ENCODE measurements around the gene MXD4.
"Not testable (repeated sequence)": the region's sequence is repeated elsewhere in the genome, so short reads cannot be mapped to it uniquely, and the experiment has no call there.

MXD4 gene

GRCh38 chr4:2275546-2276251, 13.8 kb upstream of the MXD4 start:
- no peak for DNase-seq (ENCODE audit: low spot score)

DNA sequence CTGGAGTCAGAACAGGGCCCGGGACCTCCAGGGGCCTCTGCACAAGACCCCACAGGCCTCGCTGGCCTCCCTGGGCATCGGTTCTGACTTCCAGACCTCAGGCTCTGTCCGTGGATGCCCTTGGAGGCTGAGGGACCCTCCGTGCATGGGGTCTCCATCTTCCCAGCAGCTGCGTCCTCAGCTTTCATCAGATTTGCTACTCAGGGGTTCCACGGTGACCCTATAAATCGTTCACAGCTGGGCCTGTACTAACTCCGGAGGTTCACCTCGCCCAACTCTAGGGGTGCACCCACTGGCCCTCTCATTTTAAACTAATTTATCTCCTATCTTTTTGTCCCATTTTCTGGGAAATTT, 13.1 kb upstream of the MXD4 start:
- DNase-seq (ENCODE audit: low spot score), result not testable (repeated sequence)

DNA sequence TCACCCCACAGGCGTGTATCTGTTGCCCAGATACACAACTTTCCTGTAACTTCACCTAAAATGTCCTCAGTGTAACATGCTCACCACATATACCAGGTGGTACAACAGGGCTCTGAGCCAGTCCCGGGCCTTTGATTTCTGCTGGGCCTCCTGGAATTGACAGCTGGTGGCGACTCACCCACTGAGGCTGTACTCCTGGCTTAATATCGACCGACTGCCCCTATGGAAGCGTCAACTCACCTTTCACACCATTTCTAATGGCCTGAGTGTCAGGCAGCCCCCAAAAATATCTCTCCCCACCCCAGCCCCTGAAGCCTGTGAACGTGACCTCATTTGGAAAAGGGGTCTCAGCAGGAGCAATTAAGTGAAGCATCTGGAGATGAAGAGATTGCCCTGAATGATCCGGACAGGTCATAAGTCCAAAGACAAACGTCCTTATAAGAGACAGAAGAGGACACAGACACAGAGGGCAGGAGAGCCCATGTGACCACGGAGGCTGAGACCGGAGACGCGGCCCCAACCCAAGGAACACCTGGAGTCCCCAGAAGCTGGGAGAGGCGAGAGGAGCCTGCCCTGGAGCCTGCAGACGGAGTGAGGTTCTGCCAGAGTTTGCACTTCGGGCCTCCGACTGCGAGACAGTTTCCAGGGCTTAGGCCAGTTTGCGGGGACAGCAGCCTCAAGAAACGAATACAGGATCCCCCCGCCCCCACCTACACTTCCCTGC, 12.6 kb upstream of the MXD4 start:
- no peak for DNase-seq (ENCODE audit: low spot score)

DNA sequence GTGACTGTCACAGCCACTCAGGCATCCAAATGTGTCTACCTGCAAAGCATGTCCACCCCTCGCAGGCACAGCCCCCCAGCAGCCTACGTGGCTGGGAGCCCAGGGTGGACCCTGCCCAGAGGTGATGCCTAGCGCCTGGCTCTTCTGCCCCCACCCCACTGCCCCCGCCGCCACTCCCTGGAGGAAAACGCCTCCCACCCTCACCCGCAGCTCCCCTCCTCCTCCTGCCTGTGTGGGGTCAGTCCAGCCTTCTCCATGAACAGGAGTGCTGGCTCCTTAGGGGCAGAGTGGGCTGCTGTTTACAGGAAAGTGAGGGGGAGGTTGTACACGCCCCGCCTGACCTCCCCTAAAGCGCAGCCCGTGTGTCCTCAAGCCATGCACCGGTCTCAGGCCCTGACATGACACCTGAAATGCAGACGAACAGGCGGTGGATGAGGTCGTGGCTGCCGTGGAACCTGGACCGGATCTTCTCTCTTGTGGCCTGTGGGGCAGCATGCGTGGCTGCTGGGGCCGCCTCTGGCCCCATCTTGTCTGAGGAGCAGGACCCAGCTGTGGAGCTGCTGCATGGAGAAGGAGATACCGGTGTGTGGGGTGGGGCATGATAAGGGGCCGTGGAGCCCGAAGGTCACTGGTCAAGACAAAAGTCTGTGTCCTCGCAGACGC, 11.9 kb upstream of the MXD4 start:
- no peak for DNase-seq (ENCODE audit: low spot score)

GRCh38 chr4:2273221-2273620, 11.3 kb upstream of the MXD4 start:
- DNase-seq (ENCODE audit: low spot score), result no peak

DNA sequence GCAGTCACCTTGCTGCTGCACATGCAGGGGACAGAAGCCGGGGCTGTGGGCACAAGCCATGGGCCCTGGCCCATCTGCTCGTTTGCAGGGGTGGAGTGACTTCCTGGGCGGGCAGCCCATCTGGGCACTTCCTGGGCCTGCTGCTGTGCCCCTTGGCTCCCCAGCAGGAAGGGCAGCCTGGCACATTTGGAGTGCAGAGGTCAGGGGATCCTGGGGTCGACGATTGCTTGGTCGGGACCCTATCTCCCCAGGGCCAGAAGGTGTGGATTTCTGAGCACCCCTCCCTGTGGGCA, 10.9 kb upstream of the MXD4 start:
- DNase-seq (ENCODE audit: low spot score), result no peak

- DNase-seq (ENCODE audit: low spot score), result no peak
Observed at GRCh38 chr4:2272026-2272827, 10.3 kb upstream of the MXD4 start.

DNA sequence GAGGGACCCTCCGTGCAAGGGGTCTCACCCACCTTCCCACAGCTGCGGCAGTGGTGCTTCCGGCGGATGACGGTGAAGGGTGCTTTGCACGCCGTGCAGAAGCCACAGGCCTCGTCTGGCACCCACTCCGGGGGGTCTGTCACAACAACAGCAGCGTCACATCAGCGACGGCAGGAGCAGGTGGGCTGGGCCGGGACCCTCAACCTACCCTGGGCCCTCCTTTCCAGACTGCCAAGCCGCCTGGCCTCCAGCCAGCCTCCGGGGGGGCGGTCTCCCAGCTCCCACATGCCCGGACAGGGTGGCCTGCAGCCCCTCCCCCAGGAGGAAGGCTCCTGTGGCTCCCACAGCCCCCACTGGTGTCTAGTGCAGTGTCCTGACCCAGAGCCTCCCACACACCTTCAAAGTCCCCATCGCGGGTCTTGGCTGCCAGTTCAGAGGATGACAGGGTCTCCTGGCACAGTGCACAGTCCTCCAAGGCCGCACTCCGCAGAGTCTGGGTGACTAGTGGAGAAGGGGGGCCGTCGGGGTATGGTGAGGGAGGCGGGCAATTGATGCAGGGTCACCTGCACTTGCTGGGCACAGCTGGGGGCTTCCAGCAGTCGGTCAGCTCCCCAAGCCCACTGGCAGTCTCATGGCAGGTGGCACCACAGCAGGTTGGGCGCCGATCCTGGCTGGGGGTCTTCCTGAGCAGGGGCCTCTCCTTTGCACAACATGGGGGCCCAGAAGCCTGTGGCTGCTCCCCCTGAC, 9.5 kb upstream of the MXD4 start:
- DNase-seq (ENCODE audit: low spot score), result no peak

DNA sequence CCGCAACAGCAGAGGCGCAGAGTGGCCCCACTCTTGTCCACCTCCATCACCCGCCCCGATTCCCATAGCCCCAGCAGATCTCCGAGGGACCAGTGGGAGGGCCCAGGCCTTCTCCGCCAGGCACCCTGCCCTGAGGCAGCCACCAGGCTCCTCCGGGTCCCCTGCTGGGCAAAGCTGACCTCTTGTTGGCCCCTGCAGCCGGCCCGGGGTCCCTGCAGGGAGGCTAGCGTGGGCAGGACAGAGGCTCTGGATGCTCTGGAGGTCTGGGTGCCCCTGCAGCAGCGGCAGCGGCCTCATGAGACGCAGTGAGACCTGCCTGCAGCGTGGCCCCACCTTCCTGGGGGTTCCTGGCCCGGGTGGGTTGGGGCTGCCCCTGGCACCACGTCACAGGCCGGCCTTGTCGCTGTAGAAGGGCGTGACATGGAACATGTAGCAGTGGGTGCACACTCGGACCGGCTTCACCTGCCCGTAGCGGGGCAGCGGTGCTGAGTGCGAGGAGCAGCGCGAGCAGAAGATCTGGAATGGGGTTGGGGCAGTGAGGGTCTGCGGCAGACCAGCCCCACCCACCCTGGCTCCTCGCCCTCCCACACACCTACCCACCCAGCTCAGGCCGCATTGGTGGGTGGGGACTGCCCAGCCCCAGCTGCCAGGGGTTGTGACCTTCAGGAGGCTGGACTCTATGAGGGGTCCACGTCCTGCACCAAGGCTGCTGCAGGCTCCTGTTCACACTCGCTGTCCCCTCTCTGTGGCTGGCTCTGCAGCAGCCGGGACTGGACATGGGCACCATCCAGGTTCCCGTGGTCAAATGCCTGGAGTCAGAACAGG, 8.6 kb upstream of the MXD4 start:
- no peak for DNase-seq (ENCODE audit: low spot score)

DNA sequence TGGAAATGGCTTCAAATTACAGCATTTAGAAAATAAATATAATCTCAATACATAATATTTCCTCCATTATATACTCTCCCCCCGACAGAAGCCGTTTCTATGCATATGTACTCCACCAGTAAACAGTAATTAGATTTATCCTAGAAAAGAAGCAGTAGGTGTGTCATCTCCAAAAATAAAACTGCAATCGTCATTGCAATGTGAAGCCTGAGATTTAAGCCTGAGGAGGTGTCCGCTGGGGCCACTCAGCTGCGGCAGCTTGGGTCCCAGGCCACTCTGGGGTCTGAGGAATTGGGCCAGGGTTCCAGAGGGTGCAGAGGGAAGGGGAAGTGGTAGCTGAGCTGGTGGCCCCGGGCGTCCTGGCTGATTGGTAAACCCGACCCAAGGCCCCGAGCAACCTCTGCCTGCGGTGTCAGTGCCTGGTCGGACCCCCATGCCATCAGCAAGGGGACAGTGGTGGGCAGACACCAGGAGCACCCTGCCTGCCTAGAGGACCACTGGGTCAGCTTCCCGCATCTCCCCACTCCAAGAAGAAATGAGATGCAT, 7.8 kb upstream of the MXD4 start:
- no peak for DNase-seq (ENCODE audit: low spot score)

DNA sequence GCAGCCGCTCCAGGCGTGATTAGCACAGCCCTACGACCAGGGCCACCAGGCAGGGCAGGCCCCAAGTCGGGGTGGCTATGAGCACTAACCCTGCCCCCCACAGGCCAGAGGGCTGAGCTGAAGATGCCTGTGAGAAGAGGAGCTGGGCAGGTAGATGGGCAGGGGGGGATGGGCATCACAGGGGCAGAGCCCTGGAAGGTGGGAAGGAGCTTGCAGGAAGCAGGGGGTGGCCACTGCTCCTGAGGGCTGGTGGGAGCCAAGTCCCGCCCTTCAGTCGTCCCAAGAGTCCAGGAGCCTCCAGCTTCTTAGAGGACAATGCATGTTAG, 7.3 kb upstream of the MXD4 start:
- no peak for DNase-seq (ENCODE audit: low spot score)

GRCh38 chr4:2268357-2269205, 6.7 kb upstream of the MXD4 start:
- no peak for DNase-seq (ENCODE audit: low spot score)

- DNase-seq (ENCODE audit: low spot score), result no peak
Observed at GRCh38 chr4:2267841-2268240, 5.9 kb upstream of the MXD4 start.

DNA sequence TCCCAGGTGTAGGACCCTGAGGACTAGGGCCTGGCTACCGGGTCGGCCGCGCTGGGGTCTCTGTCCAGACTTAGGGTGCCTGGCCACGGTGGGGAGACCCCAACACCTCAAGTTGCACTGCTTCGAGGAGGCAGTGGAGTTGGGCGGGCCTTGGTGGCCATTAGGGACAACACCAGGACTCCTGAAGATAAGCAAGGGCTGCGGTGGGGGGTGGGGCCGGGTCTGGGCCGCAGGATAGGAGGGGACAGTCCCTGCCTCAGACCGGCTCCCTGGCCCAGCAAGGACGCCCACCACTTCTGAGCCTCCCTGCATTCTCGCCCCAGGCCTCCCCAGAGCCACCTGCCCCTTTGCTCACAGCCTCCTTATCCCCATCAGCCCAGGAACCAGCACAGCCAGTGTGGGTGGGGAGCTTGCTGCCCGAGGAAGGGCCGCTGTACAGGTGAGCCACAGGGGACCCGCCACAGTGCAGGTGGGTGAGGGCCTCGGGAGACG, 5.5 kb upstream of the MXD4 start:
- no peak for DNase-seq (ENCODE audit: low spot score)

- DNase-seq (ENCODE audit: low spot score), result no peak
Observed at GRCh38 chr4:2266821-2267220, 4.9 kb upstream of the MXD4 start.

DNA sequence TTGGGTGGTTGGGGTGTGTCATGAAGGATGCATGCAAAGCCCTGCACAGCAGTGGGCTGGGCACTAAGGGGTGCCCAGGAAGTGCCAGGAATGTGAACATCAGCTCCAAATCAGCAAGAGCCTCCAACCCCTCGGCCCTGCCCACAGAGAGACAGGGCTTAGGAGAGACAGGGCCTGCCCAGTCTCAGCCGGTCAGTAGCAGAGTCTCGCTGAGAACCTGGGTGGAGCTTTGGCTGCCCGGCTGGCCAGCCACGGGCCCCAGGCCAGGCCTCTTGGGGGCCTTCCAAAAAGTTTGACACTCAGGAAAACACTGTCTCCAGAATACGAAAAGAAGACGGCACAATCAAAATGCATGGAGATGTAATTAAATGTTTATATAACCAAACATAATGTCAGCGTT, 4.3 kb upstream of the MXD4 start:
- no peak for DNase-seq (ENCODE audit: low spot score)

GRCh38 chr4:2265113-2266110, 3.5 kb upstream of the MXD4 start:
- DNase-seq (ENCODE audit: low spot score), result no peak

DNA sequence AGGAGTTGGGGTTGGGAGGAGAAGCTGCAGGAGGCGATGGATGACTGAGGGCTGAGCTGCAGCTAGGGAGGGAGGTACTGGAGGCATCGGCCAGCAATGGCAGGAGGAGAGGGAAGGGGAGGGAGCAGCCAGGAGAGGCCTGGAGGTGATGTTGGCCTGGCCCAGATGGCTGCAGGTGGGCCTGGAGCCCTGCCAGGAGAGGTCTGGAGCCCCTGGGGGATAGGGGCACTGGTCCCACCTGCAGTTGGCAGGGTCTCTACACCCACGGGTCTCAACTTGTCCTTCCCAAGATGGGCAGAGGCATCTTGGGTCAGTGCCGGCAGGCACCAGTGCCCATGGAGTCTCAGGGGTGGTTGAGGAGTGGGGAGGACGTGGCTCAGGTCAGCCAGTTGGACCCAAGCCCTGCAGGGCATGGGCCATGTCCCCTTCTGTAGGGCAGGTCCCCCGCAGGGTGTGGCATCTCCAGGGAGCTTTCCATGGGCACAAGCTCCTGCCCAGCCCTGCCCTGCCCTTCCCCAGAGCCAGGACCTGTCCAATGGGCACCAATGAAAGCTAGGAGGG, 2.7 kb upstream of the MXD4 start:
- DNase-seq (ENCODE audit: low spot score), result no peak

Data from kidney tubule cell (primary cell).